IPS-18c (cell line): ENCODE measurements around the gene TBC1D17.
A peak's percentile ranks its signal among the peaks of the same experiment; 100 is the strongest.

Source experiments
- H3K4me3 ChIP-seq: 2 replicates; pipeline ENCODE4 v1.7.0; 2013; ENCODE audit warnings: low read depth, mild to moderate bottlenecking, low read length, moderate library complexity; ENCODE audit not compliant: insufficient read depth
- H3K9me3 ChIP-seq: one replicate; pipeline ENCODE4 v1.6.1; 2013; ENCODE audit warnings: mild to moderate bottlenecking, low read length, moderate library complexity; ENCODE audit not compliant: control insufficient read depth, insufficient read depth

Gene TBC1D17

DNA sequence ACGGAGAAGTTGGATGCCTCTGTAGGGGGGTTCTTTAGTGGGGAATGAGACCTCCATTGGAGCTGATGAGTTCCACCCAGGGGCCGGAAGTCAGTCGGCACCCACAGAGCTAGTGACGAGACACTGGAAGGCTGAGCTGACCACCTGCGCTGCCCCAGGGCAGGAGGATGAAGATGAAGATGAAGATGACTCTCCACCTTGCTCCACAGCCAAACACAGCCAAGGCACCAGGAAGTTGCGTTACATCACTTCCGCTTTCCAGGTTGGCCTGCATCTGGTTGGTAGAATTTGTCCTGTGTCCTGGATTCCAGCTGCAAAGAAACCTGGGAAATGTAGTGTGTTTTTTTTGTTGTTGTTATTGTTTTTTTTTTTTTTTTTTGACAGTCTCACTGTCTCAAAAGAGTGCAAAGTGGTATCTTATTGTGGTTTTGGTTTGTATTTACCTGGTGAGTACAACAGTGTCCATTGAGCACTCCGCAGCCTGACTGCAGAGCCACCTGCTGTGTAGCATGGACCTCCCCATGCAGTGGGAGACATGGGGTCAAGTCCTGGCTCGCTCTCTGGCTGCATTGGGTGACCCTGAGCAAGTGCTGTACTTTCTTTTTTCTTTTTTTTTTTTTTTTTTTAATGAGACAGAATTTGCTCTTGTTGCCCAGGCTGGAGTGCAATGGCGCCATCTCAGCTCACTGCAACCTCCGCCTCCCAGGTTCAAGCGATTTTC is 1.9 kb downstream of the TBC1D17 start:
- Histone ChIP-seq H3K9me3 (peaks cover 3% of the 10 kb centered on the region), H3K4me3 (no peak overlapping the region)

GRCh38 chr19:49880162-49880869 is 2.8 kb downstream of the TBC1D17 start:
- H3K4me3 ChIP-seq = no peak overlapping the region
- peaks cover 3% of the 10 kb centered on the region for H3K9me3 ChIP-seq

DNA sequence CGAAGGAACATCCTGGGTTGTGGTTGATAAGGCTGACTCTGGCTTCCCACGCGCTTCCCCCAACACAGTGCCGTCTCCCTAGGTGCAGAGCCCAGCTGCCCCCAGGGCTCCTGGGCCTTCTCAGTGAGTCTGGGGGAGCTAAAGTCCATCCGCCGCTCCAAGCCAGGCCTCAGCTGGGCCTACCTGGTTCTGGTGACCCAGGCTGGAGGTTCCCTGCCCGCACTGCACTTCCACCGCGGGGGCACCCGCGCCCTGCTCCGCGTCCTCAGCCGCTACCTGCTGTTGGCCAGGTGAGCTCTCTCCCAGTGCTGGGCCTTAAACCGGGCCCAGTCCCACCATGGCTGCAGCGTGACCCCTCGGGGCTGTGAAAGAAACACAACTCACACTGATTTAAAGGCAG is 3.7 kb downstream of the TBC1D17 start:
- Histone ChIP-seq H3K4me3 (no peak overlapping the region), H3K9me3 (peaks cover 3% of the 10 kb centered on the region)

- Histone ChIP-seq H3K9me3 (peaks cover 3% of the 10 kb centered on the region), H3K4me3 (no peak overlapping the region)
These were observed 4.3 kb downstream of the TBC1D17 start for GRCh38 chr19:49881672-49882394.

GRCh38 chr19:49882643-49883042 is 5.1 kb downstream of the TBC1D17 start:
- peaks cover 3% of the 10 kb centered on the region for H3K9me3 ChIP-seq
- no peak overlapping the region for H3K4me3 ChIP-seq

DNA sequence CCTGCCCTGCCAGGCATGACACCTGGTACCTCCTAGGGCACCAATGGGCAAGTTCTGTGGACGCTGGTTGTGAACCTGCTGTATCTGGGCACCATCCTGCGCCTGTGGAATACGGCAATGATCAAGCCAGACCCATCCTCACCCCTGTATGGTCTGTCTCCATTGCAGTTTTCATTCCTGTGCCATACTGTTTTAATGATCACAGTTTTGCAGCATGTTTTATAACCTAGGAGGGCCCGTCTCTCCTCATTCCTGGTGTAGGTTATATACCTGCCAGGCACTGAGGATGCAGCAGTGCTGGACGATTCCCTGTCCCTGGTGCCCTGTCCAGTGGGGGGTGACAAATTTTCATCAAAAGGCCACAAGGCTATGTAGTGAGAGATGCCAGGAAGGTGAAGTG is 5.6 kb downstream of the TBC1D17 start:
- Histone ChIP-seq H3K4me3 (no peak overlapping the region), H3K9me3 (peaks cover 3% of the 10 kb centered on the region)

GRCh38 chr19:49884109-49884508 is 6.6 kb downstream of the TBC1D17 start:
- Histone ChIP-seq H3K4me3 (no peak overlapping the region), H3K9me3 (peaks cover 3% of the 10 kb centered on the region)

DNA sequence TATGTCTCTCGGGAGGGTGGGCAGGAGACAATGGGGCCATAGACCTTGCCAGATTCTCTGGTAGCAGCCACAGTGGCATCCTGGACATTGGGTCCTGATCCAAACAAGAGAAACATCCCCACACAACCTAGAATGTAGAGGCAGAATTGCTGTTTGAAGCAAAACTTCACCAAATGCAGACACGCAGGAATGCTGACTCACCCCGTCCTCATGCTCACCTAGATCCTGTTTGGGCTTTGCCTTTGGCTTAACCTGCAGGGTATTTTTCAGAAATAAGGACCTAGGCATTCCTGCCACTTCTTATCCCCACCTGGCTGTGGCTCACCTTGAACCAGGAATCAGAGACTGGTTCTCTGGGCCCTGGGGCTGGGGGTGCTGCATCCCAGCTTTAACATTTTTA is 7.3 kb downstream of the TBC1D17 start:
- Histone ChIP-seq H3K4me3 (no peak overlapping the region), H3K9me3 (peaks cover 5% of the 10 kb centered on the region)

GRCh38 chr19:49887037-49887664 is 9.6 kb downstream of the TBC1D17 start:
- H3K9me3 ChIP-seq = peaks cover 6% of the 10 kb centered on the region
- H3K4me3 ChIP-seq = no peak overlapping the region

GRCh38 chr19:49887665-49888509 is 10.4 kb downstream of the TBC1D17 start:
- Histone ChIP-seq H3K4me3 (no peak overlapping the region), H3K9me3 (peaks cover 6% of the 10 kb centered on the region)

DNA sequence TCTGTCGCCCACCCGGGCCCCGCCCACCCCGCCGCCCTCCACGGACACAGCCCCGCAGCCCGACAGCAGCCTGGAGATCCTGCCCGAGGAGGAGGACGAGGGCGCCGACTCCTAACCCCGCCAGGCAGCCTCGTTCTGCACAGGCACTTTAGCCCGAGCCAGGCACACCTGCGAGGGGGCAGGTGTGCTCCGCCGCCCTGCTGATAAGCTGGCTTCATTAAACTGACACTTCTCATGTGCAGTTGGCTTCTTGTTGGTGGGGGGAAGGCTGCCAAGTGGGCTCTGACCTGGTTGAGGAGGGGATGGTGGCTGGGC is 11.0 kb downstream of the TBC1D17 start:
- Histone ChIP-seq H3K9me3 (peaks cover 3% of the 10 kb centered on the region), H3K4me3 (no peak overlapping the region)

- no peak overlapping the region for H3K4me3 ChIP-seq
- H3K9me3 ChIP-seq = peaks cover 3% of the 10 kb centered on the region
These were observed 11.7 kb downstream of the TBC1D17 start for GRCh38 chr19:49889038-49889686.

DNA sequence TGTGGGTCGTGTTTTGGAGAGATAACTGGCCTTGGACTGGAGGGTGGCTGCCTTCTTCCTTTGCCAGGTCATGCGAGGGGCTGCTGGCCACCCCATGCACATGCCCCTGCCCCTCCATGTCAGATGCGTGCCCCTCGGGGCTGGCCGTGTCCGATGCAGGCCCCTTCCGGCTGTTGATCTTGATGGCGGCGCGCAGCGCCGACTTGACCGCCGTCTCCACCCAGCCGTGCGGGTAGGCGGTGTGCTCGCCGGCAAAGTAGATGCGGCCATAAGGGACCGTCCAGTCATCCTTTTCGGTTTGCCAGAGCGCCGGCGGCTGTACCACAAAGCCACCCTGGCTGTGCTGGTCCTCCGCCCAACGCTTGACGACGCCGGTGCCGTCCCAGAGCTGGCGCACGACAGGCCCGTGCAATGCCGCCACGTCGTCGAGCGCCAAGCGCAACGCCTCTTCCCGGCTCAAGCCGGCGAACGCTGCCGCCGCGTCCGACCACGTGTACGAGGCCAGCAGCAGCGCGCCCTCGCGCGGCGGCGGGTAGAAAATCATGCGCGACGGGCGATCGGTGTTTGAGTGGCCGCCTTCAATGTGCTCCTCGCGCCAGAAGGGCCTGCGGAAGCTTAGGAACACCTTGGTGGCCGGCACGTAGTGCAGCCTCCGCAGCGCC is 12.3 kb downstream of the TBC1D17 start:
- H3K4me3 ChIP-seq = peak overlapping the region; percentile 55
- peaks cover 3% of the 10 kb centered on the region for H3K9me3 ChIP-seq

DNA sequence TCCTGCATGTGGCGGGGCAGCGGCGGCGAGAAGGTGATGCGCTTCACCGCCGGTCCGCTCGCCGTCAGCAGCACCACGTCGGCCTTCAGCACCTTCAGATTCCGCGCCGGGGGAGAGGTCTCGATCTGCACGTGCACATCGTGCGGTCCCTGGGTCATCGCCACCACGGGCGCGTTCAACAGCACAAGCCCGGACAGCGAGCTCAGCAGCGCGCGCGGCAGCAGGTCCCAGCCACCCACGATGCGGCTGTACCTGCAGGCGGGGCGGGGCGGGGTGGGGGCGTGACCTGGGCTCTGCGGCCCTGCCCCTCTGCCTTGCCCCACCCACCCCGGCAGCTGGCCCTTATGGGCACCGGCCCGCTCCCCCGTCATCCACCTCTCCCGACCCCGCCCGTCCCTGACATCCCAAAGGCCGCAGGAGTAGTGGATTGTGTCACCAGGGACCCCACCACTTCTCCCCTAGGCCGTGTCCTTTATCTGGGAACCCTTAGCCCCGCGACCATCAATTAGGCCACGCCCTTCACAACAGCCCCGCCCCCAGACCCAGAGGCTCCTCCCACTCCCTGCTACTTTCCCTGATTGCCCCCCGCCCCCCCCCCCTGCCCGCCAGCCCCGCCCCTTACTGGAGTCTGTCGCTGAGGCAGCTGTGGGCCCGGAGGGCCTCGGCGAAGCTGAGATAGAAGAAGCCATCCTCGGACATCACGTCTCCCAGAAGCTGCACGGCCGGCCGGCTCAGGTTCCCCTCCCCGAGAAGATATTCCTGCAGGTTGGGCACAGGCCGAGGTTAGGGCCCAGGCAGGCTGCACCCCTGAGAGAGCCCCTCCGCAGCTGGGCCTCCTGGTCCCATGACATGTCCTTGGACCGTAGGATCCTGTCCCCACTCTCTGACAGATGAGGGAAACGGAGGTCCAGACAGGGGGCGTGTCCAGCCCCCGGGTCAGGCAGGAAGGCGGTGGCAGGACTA is 13.1 kb downstream of the TBC1D17 start:
- Histone ChIP-seq H3K4me3 (peak overlapping the region; percentile 55), H3K9me3 (peaks cover 3% of the 10 kb centered on the region)

- no peak overlapping the region for H3K4me3 ChIP-seq
- H3K9me3 ChIP-seq = peaks cover 3% of the 10 kb centered on the region
These were observed 13.9 kb downstream of the TBC1D17 start for GRCh38 chr19:49891393-49891792.
